Measurements from ENCODE around the gene AP3D1.
A peak's percentile ranks its signal among the peaks of the same experiment; 100 is the strongest.

AP3D1 gene

DNA sequence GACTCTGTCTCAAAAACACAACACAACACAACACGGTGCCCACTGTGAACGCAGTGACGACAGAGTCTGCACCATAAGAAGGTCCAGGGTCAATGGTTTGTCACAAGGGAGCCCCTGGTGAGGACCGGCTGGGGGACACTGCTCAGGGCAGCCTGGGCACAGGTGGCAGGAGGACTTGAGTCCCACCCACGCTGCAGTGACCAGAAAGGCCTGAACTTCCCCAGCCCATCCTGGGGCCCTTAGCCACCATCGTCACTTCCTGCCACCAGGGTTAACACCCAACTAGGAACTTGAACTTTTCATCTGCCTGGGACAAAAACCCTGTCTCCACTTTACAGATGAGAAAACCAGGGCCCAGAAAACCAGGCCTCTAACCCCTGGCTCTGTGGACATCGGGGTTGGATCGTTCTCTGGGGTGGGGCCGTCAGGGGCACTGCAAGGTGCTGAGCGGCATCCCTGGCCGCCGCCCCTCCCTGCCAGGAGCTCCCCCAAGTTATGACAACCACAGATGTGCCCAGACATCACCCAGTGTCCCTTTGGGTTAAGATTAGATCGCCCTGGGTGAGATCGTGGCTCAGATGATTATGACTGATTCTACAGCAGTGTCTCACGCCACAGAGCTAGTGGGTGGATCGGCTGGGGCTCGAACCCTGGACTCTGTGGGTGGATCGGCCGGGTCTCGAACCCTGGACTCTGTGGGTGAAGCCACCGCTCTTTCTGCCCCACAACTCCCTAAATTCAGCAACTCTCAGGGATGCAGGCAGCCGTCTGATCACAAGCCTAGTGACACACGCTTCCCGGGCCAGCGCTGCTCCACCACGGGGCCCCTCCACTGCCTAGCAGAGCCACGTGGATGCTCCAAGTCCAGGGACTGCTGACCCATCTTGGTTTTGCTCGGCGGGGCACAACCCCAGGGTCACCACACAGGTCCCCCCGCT, 69.2 kb downstream of the AP3D1 start:
- no peak for DNase-seq

DNA sequence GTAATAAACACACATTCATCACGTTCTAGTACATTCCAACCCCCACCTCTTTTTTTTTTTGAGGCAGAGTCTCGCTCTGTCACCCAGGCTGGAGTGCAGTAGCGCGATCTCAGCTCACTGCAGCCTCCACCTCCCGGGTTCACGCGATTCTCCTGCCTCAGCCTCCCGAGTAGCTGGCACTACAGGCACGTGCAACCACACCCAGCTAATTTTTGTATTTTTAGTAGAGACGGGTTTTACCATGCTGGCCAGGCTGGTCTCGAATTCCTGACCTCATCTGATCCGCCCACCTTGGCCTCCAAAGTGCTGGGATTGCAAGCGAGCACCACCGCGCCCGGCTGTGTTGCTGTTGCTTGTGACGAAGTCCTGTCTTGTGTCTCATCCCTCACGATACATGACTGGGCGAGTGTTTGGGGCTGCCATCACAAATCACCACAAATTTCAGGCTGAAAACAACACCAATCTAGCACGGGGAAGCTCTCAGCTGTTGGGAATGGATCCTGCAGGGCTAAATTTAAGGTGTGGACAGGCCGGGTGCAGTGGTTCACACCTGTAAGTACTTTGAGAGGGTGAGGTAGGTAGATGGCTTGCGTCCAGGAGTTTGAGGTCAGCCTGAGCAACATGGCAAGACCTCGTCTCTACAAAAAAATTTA, 70.9 kb downstream of the AP3D1 start:
- DNase-seq, result no peak

DNA sequence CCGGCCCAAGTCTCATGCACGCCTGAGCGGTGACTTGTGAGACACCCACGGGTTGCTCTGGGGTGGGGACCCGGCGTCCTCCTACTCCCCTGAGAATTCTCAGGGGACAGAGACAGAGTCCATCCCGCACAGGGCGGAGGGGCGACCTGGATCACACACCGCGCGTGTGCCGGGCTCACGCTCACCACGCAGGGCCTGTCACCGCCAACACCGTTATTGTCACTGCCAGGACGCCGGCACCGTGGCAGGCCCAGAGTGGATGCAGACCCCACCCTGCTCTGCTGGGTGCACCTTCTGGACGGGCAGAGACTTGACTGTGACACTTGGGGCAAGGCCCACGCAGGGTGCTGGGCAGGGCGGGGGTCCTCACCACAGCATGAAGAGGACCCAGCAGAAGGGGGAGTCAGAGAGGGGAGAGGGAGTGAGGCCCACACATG, 71.5 kb downstream of the AP3D1 start:
- no peak for DNase-seq

DNA sequence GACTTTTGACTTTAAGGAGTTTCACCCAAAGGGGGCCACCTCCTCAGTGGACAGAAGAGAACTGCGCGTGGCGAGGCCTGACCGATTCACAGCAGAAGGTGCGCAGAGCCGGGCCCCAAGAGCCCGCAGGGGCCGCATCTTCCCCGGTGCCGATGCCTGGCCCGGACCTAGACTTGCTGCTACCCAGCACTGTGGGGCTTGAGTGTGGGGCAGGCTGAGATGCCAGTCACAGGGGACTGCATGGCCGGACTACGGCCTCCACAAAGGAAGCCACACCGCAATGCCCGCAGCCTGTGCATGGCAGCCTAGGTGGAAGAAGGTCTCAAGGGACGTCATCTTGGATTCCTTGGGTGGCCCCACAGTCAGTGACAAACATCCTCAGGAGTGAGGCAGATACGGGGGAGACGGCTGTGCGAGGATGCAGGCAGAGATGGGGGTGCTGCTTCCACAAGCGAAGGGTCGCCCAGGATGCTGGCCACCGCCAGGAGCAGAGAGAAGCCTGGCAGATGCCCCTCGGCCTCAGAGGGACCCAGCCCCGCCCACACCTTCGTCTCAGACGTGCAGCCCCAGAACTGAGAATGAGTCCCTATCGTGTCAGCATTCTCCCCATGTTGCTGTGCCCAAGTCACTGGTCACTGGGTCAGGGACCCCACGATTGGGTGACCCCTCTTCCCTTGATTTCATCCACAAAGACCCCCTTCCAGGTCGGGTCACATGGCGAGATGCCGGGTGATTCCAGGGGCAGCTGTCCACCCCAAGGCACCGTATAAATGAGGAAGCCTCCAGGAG, 72.1 kb downstream of the AP3D1 start:
- DNase-seq, result no peak

DNA sequence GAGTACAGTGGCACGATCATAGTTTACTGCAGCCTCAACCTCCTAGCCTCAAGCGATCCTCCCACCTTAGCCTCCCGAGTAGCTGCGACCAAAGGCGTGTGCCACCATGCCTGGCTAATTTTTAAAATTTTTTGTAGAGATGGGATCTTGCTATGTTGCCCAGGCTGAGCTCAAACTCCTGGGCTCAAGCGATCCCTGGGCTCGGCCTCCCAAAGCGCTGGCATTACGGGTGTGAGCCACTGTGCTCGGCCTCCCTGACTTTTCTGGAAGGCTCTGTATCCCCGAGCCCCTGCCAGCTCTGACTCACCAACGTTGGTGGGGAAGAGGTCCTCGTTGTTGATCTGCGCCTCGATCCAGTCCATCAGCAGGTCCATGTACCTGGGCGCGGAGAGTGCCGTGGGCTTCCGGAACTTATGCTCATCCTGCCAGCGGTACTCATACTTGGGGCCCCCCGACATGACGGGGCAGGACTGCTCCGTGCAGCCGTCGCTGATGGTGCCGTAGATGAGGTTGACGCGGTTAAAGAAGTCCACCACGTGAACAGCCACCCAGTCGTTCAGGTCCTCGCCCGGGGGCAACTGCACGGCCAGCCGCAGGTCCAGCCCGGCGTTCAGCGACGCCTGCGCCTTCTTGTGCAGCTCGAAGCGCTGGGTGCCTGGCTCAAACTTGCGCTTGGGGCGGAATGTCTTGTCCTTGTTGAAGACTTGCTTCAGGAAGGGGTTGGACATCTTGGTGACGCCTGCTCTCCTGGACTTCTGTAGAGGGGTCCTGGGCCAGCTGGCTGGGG, 73.3 kb downstream of the AP3D1 start:
- DNase-seq, result no peak

DNA sequence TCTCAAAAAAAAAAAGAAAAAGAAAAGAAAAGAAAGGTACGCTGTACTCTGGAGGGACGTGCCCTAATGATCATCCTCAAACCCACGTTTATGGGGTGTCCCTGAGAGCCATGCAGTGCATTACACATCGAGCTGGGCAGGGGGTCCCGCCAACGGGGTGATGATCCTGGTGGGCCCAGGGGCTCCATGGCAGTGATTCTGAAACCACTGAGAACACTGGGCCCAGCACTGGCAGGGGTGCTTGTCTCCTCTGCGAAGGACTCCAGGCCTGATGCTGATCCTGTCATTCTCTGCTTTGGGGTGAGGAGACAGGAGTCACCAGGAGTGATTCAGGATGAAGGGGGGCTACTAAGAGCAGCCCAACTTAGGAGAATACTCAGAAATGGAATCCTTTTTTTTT, 74.0 kb downstream of the AP3D1 start:
- DNase-seq, result no peak

DNA sequence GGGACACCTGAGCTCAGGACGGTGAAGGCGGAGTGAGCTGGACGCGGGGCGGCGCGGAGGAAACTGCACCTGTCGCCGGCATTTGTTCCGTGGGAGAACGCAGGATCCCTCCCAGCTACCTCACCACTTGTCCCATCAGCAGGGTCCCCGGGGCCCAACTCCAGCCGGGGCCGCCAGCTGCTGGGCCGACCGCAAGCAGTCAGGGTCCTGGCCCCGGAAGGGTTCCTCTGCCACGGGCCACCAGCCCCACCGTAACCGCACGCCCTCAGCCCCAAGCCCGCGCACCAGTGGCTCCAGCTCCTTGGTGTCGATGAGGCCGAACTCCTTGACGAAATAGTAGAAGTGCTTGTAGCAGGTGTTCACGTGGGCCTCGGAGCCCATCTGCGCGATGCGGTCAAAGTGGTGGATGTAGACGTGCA, 74.8 kb downstream of the AP3D1 start:
- no peak for DNase-seq

DNA sequence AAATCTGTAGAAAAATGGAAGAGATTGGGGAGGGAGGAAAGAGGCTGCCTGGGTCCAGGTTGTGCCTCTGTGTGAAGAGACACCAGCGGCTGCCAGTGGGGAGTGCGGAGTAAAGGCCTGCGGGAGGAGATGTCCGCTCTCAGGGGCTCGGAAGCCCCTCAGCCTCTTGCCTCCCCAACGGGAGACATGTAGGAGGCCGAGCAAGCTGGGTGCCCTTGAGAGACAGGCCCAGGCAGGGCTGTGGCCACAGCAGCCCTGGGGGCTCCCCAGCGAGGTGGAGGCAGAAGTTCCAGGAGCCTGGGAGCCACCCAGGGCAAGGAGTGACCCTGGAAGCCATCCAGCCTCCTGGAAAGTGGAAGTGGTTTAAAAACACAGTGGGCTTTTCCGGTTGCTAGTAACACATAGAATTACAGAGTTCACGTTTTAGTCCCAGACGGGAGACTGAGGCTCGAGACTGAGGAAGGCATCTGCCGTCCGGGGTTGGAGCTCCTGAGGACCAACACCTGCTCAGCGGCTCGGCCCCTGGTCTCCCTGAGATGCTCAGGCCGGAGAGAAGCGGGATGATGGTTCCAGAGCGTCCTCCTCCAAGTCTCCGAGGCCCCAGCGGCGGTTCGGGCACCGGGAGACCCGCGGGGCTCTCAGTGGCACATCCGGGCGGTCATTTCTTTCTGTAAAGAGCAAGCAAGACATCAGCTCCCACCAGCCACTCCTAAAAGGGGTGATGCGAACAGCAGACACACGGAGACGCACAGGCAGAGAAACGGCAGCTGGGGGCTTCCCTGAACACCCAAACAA, 78.4 kb downstream of the AP3D1 start:
- no peak for DNase-seq

DNA sequence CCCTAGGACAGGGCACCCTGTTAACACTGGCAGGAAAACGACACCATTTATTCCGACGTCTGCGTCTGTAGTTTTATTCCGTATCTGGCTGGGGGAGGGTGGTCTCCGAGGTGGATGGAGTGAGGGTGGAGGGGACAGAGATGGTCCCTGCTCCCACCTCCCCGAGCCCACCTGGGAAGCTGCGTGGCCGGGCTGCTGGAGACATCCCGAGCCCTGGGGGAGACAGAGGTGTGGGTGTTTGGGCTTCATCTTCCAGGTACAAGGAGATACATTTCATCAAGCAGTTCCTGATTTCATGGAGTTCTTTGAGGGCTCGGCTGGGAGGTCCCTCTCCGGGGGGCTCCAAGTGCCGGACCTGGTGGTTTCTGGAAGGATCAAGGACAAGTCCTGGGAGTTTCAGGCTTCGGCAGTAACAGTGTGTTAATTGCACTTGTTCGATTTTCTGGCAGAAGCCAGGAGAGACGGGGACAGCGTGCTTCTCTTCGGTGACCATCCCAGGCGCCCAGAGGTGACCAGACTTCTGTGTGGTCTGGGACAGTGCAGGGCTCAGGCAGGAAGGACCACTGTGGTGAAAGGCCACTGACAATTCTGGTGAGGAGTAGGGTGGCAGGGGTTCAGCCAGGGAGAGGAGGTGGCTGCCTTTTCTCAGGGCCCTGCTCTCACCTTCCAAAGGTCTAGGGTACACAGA, 80.2 kb downstream of the AP3D1 start:
- DNase-seq, result no peak

GRCh38 chr19:2070436-2070827, 80.9 kb downstream of the AP3D1 start:
- DNase-seq, result no peak

DNA sequence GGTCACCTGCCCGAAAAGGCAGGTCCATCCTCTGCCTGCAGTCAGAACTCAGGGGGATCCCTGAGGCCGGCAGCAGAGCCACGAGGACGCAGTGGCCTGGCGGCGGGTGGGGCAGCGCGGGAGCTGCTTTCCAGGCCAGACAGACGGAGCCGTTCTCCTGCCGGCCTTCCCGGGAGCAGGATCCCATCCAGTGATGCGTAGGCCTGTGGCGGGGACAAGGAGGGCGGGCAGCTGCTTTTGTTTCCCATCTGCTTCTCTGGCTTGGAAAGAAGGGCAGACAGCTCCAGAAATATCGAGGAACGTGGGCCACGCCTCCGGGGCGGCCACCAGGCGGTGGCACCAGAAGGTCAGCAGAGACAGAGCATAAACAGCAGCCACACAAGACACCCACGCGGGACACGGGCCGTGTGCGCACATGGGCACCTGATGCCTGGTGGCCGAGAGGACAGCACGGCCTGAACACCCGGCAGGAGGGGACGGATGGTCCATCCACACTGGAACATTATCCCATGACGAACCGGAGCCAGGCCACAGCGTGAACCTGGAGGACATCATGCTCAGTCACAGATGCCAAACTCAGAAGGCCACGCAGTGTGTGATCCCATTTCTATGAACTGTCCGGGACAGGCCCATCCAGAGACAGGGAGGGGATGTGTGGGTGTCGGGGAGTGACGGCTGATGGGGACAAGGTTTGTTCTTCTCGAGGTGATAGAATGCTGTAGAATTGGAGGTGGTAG, 86.4 kb downstream of the AP3D1 start:
- DNase-seq, result peak; percentile 74 to 97

- no peak for DNase-seq
Measured at GRCh38 chr19:2064395-2064787, 87.0 kb downstream of the AP3D1 start.

DNA sequence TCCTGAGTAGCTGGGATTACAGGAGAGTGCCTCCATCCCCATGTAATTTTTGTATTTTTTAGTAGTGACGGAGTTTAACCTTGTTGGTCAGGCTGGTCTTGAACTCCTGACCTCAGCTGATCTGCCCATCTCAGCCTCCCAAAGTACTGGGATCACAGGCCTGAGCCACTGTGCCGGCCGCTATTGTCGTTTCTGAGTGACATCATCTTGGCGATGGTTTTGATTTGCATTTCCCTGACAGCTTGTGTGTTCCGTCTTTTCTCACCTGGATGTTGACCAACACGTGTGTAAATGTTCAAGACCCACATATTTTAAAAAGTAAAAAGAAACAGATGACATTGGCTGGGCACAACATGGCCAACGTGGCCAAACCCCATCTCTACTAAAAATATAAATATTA, 87.5 kb downstream of the AP3D1 start:
- DNase-seq, result no peak

GRCh38 chr19:2062770-2063169, 88.6 kb downstream of the AP3D1 start:
- DNase-seq, result no peak

DNA sequence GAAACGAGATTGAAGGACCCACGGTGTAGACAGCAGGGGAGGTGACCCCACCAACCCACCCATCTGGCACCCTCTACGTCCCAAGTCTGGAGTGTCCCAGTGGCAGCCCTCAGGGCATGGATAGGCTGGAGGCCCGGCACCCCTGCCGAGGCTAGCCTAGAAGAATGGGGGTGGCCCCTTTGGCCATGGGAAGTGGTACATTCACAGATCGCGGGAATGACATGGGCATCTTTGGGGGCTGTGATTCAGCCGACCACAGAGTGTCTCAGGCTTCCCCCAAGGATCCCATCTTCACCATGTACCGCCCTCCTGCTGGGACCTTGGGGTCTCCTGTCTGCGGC, 89.0 kb downstream of the AP3D1 start:
- no peak for DNase-seq

GRCh38 chr19:2061495-2062388, 89.6 kb downstream of the AP3D1 start:
- peak; percentile 77 to 86 for DNase-seq

DNA sequence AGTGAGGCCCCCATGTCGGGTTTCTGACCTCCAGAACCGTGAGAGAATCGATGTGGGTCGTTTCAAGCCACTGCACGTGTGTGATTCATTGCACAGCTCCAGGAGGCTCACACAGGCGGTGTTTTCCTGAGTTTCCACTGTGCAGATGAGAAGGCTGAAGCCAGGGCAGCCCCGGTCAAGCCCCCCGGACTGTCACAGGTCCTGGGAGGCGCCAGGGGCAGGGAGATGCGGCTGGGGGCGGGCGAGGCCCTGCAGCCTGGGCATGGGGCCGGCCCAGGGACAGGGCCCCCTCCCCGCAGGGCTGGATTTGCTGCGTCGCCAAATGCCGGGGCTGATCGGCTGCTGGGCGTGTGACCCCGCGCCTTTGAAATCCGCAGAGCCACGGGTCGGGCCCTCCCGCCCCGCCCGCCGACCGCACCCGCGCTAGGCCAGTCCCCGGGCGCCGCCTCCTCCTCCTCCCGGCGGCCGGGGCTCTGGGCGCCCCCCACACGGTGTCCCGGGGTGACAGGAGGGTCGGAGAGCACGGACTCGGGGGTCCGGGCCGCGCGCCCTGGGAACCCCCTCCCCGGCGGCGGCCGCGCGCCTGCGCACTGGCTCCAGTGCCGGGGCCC, 90.4 kb downstream of the AP3D1 start:
- no peak for DNase-seq

DNA sequence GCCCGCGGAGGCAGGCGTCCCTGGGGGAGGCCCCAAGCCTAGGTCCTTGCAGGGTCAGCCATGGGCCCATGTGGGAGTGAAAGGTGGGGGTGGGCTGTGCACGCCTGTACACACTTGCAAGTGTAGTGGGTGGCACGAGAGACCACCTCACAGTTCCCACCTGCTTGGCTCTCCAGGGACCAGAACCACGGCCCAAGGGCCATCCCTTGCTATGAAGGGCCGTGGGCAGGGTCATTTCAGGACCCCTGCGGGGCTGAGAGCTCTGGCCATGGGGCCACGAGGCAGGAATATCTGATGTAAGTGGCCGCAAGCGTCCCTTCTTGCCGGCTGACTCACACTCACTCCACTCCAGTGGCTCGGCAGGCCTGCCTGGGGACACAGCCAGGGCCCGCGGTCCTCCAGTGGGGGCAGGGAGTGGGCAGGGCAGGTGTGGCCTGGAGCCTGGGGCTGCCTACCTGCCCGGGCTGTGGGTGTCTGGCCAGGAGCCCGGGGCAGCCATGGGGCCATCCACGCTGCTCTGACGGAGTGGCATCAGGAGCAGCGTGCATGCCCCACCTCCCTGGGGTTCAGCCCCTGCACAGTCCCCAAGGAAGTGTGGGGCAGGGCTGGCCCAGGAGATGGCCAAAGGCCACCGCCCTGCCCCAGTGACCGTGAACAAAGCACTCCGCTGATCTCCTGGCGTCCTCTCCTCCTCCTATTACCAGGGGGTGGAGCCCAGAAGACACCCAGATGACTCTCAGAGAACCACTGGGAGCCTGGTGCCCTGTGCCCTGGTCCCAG, 91.8 kb downstream of the AP3D1 start:
- DNase-seq, result no peak

All from cerebellar nuclear complex (tissue), 1 donor.